HepG2 (cell line): Measurements from ENCODE around the gene PAFAH1B1. TPM values are rescaled to one million over a fixed set of nuclear protein-coding genes. Genes with fewer than 3 reads are reported as not detected.

Experiments used
- BORCS8-MEF2B ChIP-seq: sonication (generic); formaldehyde crosslinking; IDR thresholded peaks from 2 replicates; pipeline ENCODE4 v1.8.0; 2022; ENCODE audit warnings: mild to moderate bottlenecking, missing genetic modification reagents
- HNRNPLL ChIP-seq: fragments of 200-400 bp; formaldehyde crosslinking; IDR thresholded peaks from 2 replicates; pipeline ENCODE4 v1.6.1; 2017; ENCODE audit warnings: mild to moderate bottlenecking, low read depth, low read length; ENCODE audit not compliant: poor library complexity, severe bottlenecking
- ISL2 ChIP-seq: sonication (generic); formaldehyde crosslinking; IDR thresholded peaks from 2 replicates; pipeline ENCODE4 v1.5.0; 2020; ENCODE audit warnings: missing genetic modification reagents
- LRRFIP1 ChIP-seq: sonication (generic); formaldehyde crosslinking; conservative IDR thresholded peaks from 2 replicates; pipeline ENCODE4 v1.4.0; 2020; ENCODE audit warnings: missing genetic modification reagents
- MAZ ChIP-seq, 2 experiments: sonication (generic) in 1 of 2; formaldehyde crosslinking in 1 of 2; IDR thresholded peaks; 2 replicates each; pipeline versions ENCODE4 v1.5.0 to v1.6.1; 2012 to 2020; ENCODE audit warnings: low read depth in 2 of 2, mild to moderate bottlenecking in 2 of 2, borderline replicate concordance in 1 of 2, improper control_type of control experiment in 1 of 2, low read length in 1 of 2, missing genetic modification reagents in 1 of 2, moderate library complexity in 1 of 2
- POGK ChIP-seq: sonication (generic); formaldehyde crosslinking; conservative IDR thresholded peaks from 2 replicates; pipeline ENCODE4 v1.8.0; 2022; ENCODE audit warnings: mild to moderate bottlenecking, moderate library complexity, missing genetic modification reagents
- SALL2 ChIP-seq: sonication (generic); formaldehyde crosslinking; IDR thresholded peaks from 2 replicates; pipeline ENCODE4 v1.8.1; 2023; ENCODE audit warnings: mild to moderate bottlenecking, missing genetic modification reagents, inconsistent platforms
- SOX6 ChIP-seq, 2 experiments: fragments of 450-650 bp in 1 of 2; sonication (generic) in 1 of 2; formaldehyde crosslinking in 1 of 2; IDR thresholded peaks; 2 replicates each; pipeline versions ENCODE4 v1.4.0 to v1.6.1; 2017 to 2020; ENCODE audit warnings: antibody characterized with exemption in 1 of 2, mild to moderate bottlenecking in 1 of 2, missing genetic modification reagents in 1 of 2
- ZNF20 ChIP-seq: sonication (generic); formaldehyde crosslinking; IDR thresholded peaks from 2 replicates; pipeline ENCODE4 v1.4.0; 2020; ENCODE audit warnings: mild to moderate bottlenecking, moderate library complexity, missing genetic modification reagents
- ZNF234 ChIP-seq: sonication (generic); formaldehyde crosslinking; conservative IDR thresholded peaks from 2 replicates; pipeline ENCODE4 v1.5.1; 2020; ENCODE audit warnings: mild to moderate bottlenecking, missing genetic modification reagents
- ZNF430 ChIP-seq: sonication (generic); formaldehyde crosslinking; IDR thresholded peaks from 2 replicates; pipeline ENCODE4 v1.9.0; 2021; ENCODE audit warnings: mild to moderate bottlenecking, missing genetic modification reagents
- polyA plus RNA-seq, 8 experiments: library from polyadenylated mRNA; depleted of rRNA in 3 of 8; stranded (reverse) in 7 of 8; unstranded in 1 of 8; fragments of >200 nt; fragmentation: Illumina TruSeq in 4 of 8; extraction: Trizol in 4 of 8; gene quantifications; 2 replicates each; pipeline versions ENCODE4 v1.2.1 to v1.2.3, GENCODE V29; 2011 to 2016; ENCODE audit warnings: low read depth in 4 of 8, missing spikeins in 1 of 8, mixed read lengths in 1 of 8; ENCODE audit not compliant: insufficient read depth in 1 of 8
- total RNA-seq, 5 experiments: library from RNA; depleted of rRNA; stranded (reverse); fragments of >200 nt; fragmentation: Illumina TruSeq; extraction: Trizol; gene quantifications; 2 replicates each; pipeline ENCODE4 v1.2.3, GENCODE V29; 2016; ENCODE audit warnings: low read depth in 1 of 5
- TF ChIP-seq, protein P1 (sequence below): sonication (generic); formaldehyde crosslinking; IDR thresholded peaks from 2 replicates; pipeline ENCODE4 v1.4.0; 2020; ENCODE audit warnings: mild to moderate bottlenecking, low read depth, missing genetic modification reagents
- TF ChIP-seq, protein P2 (sequence below): sonication (generic); formaldehyde crosslinking; IDR thresholded peaks from 2 replicates; pipeline ENCODE4 v1.5.0; 2020; ENCODE audit warnings: missing genetic modification reagents
- TF ChIP-seq, protein P3 (sequence below): sonication (generic); IDR thresholded peaks from 2 replicates; pipeline ENCODE4 v1.6.1; 2016; ENCODE audit warnings: low read depth, borderline replicate concordance
- TF ChIP-seq, protein P4 (sequence below): sonication (generic); formaldehyde crosslinking; IDR thresholded peaks from 2 replicates; pipeline ENCODE4 v1.4.0; 2020; ENCODE audit warnings: mild to moderate bottlenecking, missing genetic modification reagents

The PAFAH1B1 gene
- total and polyA plus RNA-seq, 2 of the 13 experiments (the other 11 are each of a cell fraction or from before 2014, with no cell fraction given), result 46.0 to 64.9 TPM

GRCh38 chr17:2592971-2593820, at the start of gene PAFAH1B1 (continued):
- TF ChIP-seq, protein P1, sequence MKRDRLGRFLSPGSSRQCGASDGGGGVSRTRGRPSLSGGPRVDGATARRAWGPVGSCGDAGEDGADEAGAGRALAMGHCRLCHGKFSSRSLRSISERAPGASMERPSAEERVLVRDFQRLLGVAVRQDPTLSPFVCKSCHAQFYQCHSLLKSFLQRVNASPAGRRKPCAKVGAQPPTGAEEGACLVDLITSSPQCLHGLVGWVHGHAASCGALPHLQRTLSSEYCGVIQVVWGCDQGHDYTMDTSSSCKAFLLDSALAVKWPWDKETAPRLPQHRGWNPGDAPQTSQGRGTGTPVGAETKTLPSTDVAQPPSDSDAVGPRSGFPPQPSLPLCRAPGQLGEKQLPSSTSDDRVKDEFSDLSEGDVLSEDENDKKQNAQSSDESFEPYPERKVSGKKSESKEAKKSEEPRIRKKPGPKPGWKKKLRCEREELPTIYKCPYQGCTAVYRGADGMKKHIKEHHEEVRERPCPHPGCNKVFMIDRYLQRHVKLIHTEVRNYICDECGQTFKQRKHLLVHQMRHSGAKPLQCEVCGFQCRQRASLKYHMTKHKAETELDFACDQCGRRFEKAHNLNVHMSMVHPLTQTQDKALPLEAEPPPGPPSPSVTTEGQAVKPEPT, result peak; percentile 69; the same call in 1 of the 2 replicates
- TF ChIP-seq SOX6 (IDR thresholded peaks at IDR 0.05), result no peak
- peak; percentile 38 for TF ChIP-seq SOX6 (CRISPR knock-in tag; IDR thresholded peaks at IDR 0.05)
- peak; percentile 57; the same call in 1 of the 2 replicates for TF ChIP-seq ZNF430 (CRISPR knock-in tag)
- TF ChIP-seq, protein P2, sequence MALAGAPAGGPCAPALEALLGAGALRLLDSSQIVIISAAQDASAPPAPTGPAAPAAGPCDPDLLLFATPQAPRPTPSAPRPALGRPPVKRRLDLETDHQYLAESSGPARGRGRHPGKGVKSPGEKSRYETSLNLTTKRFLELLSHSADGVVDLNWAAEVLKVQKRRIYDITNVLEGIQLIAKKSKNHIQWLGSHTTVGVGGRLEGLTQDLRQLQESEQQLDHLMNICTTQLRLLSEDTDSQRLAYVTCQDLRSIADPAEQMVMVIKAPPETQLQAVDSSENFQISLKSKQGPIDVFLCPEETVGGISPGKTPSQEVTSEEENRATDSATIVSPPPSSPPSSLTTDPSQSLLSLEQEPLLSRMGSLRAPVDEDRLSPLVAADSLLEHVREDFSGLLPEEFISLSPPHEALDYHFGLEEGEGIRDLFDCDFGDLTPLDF (CRISPR knock-in tag), result peak; percentile 23; the same call in 1 of the 2 replicates
- no peak for TF ChIP-seq LRRFIP1
- TF ChIP-seq HNRNPLL, result peak; percentile 79
- TF ChIP-seq SALL2 (CRISPR knock-in tag), result peak; percentile 71
- no peak for TF ChIP-seq MAZ (IDR thresholded peaks at IDR 0.05; ENCODE audit: borderline replicate concordance, low read depth, low read length)
- peak; percentile 51; the same call in 1 of the 2 replicates for TF ChIP-seq MAZ (CRISPR knock-in tag; IDR thresholded peaks at IDR 0.05; ENCODE audit: low read depth)
- TF ChIP-seq BORCS8-MEF2B, result 0 out of 2 replicates have a peak, but pooled peaks have one; percentile 29
- no peak for TF ChIP-seq ZNF234 (CRISPR knock-in tag)
- TF ChIP-seq, protein P3, sequence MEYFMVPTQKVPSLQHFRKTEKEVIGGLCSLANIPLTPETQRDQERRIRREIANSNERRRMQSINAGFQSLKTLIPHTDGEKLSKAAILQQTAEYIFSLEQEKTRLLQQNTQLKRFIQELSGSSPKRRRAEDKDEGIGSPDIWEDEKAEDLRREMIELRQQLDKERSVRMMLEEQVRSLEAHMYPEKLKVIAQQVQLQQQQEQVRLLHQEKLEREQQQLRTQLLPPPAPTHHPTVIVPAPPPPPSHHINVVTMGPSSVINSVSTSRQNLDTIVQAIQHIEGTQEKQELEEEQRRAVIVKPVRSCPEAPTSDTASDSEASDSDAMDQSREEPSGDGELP, result no peak
- peak; percentile 60; the same call in 1 of the 2 replicates for TF ChIP-seq POGK (CRISPR knock-in tag)
- no peak for TF ChIP-seq ISL2 (CRISPR knock-in tag)
- TF ChIP-seq, protein P4, sequence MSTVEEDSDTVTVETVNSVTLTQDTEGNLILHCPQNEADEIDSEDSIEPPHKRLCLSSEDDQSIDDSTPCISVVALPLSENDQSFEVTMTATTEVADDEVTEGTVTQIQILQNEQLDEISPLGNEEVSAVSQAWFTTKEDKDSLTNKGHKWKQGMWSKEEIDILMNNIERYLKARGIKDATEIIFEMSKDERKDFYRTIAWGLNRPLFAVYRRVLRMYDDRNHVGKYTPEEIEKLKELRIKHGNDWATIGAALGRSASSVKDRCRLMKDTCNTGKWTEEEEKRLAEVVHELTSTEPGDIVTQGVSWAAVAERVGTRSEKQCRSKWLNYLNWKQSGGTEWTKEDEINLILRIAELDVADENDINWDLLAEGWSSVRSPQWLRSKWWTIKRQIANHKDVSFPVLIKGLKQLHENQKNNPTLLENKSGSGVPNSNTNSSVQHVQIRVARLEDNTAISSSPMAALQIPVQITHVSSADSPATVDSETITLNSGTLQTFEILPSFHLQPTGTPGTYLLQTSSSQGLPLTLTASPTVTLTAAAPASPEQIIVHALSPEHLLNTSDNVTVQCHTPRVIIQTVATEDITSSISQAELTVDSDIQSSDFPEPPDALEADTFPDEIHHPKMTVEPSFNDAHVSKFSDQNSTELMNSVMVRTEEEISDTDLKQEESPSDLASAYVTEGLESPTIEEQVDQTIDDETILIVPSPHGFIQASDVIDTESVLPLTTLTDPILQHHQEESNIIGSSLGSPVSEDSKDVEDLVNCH (CRISPR knock-in tag), result no peak
- TF ChIP-seq ZNF20, result no peak
